ENCODE data around the gene HIGD2A. TPM values are rescaled to one million over a fixed set of nuclear protein-coding genes. Genes with fewer than 3 reads are reported as not detected.

HIGD2A gene
- total RNA-seq, 2 donors from 2014 or later, result 101 to 102 TPM

GRCh38 chr5:176360894-176361436, 27.6 kb upstream of the HIGD2A start:
- TF ChIP-seq CTCF (conservative IDR thresholded peaks at IDR 0.05), result no peak
- peak overlapping the region; percentile 96 for H3K27ac Mint-ChIP-seq
- Histone ChIP-seq H3K27ac (ENCODE audit: low read depth, low read length) (peak overlapping the region; percentile 84), H3K4me1 (ENCODE audit: control insufficient read depth, insufficient read depth, low read length) (no peaks in the 10 kb centered on the region), H3K36me3 (ENCODE audit: control insufficient read depth, insufficient read depth, low read length) (peaks cover 33% of the 10 kb centered on the region), H3K4me3 (ENCODE audit: low read length) (peak overlapping the region; percentile 97), H3K9ac (ENCODE audit: extremely low read depth, low read length, poor library complexity, severe bottlenecking) (peak overlapping the region; percentile 93), H3K27me3 (ENCODE audit: control insufficient read depth, insufficient read depth, low read length, poor library complexity, severe bottlenecking) (peaks cover 33% of the 10 kb centered on the region), H3K9me3 (ENCODE audit: control insufficient read depth, low read length) (no peaks in the 10 kb centered on the region)
- peaks cover 36% of the 10 kb centered on the region for H3K27me3 Mint-ChIP-seq (ENCODE audit: insufficient read depth)
- DNase-seq, result no peak
- peak overlapping the region; percentile 94 for H3K4me3 Mint-ChIP-seq
- H3K36me3 Mint-ChIP-seq (ENCODE audit: low read depth), result peaks cover 35% of the 10 kb centered on the region
- no peaks in the 10 kb centered on the region for H3K9me3 Mint-ChIP-seq
- peaks cover 8% of the 10 kb centered on the region for H3K4me1 Mint-ChIP-seq
- 3 to 4% methylated on average over 19 to 27 of the region's 27 CpGs for WGBS, 2 experiments (ENCODE audit: insufficient coverage in 1 of 2, insufficient read length in 1 of 2)

- Histone ChIP-seq H3K9ac (ENCODE audit: extremely low read depth, low read length, poor library complexity, severe bottlenecking) (peak within 1 kb of the TSS; percentile 93), H3K27me3 (ENCODE audit: control insufficient read depth, insufficient read depth, low read length, poor library complexity, severe bottlenecking) (peaks cover 40% of the 10 kb centered on the region), H3K27ac (ENCODE audit: low read depth, low read length) (peak within 1 kb of the TSS; percentile 84), H3K4me3 (ENCODE audit: low read length) (peak within 1 kb of the TSS; percentile 97), H3K9me3 (ENCODE audit: control insufficient read depth, low read length) (no peaks in the 10 kb centered on the region), H3K4me1 (ENCODE audit: control insufficient read depth, insufficient read depth, low read length) (peaks cover 2% of the 10 kb centered on the region), H3K36me3 (ENCODE audit: control insufficient read depth, insufficient read depth, low read length) (peaks cover 26% of the 10 kb centered on the region)
- no peak for TF ChIP-seq CTCF (conservative IDR thresholded peaks at IDR 0.05)
- peaks cover 28% of the 10 kb centered on the region for H3K36me3 Mint-ChIP-seq (ENCODE audit: low read depth)
- WGBS, 2 experiments (ENCODE audit: insufficient coverage in 1 of 2, insufficient read length in 1 of 2), result 1% methylated on average over 28 to 56 of the region's 56 CpGs
- peak within 1 kb of the TSS; percentile 94 for H3K4me3 Mint-ChIP-seq
- DNase-seq, result peak; percentile 96
- peak within 1 kb of the TSS; percentile 96 for H3K27ac Mint-ChIP-seq
- peaks cover 7% of the 10 kb centered on the region for H3K4me1 Mint-ChIP-seq
- peaks cover 42% of the 10 kb centered on the region for H3K27me3 Mint-ChIP-seq (ENCODE audit: insufficient read depth)
- H3K9me3 Mint-ChIP-seq, result no peaks in the 10 kb centered on the region
These were observed 26.9 kb upstream of the HIGD2A start, which contains the start of gene KIAA1191 for GRCh38 chr5:176361437-176362232. KIAA1191 (minus strand) TSS chr5:176361764; CDS start chr5:176359508, 2,256 bp downstream.

GRCh38 chr5:176362233-176362490, 26.4 kb upstream of the HIGD2A start:
- peaks cover 23% of the 10 kb centered on the region for H3K36me3 Mint-ChIP-seq (ENCODE audit: low read depth)
- peaks cover 46% of the 10 kb centered on the region for H3K27me3 Mint-ChIP-seq (ENCODE audit: insufficient read depth)
- TF ChIP-seq CTCF (conservative IDR thresholded peaks at IDR 0.05), result no peak
- H3K9me3 ChIP-seq (ENCODE audit: control insufficient read depth, low read length), result no peaks in the 10 kb centered on the region
- peaks cover 7% of the 10 kb centered on the region for H3K4me1 Mint-ChIP-seq
- H3K27me3 ChIP-seq (ENCODE audit: control insufficient read depth, insufficient read depth, low read length, poor library complexity, severe bottlenecking), result peaks cover 43% of the 10 kb centered on the region
- H3K9ac ChIP-seq (ENCODE audit: extremely low read depth, low read length, poor library complexity, severe bottlenecking), result peak overlapping the region; percentile 93
- H3K4me1 ChIP-seq (ENCODE audit: control insufficient read depth, insufficient read depth, low read length), result peaks cover 2% of the 10 kb centered on the region
- H3K4me3 Mint-ChIP-seq, result peak overlapping the region; percentile 94
- peak overlapping the region; percentile 97 for H3K4me3 ChIP-seq (ENCODE audit: low read length)
- H3K27ac Mint-ChIP-seq, result no peak overlapping the region
- no peak overlapping the region for H3K27ac ChIP-seq (ENCODE audit: low read depth, low read length)
- H3K36me3 ChIP-seq (ENCODE audit: control insufficient read depth, insufficient read depth, low read length), result peaks cover 22% of the 10 kb centered on the region
- H3K9me3 Mint-ChIP-seq, result no peaks in the 10 kb centered on the region
- DNase-seq, result no peak
- 52 to 62% methylated on average over 5 to 8 of the region's 8 CpGs for WGBS, 2 experiments (ENCODE audit: insufficient coverage in 1 of 2, insufficient read length in 1 of 2)
